SK-N-MC (cell line): Measurements from ENCODE around the gene ADGRB2.

Experiments
- EZH2 ChIP-seq: fragments of 200-600 bp; sonication (generic); IDR thresholded peaks from one replicate; pipeline ENCODE4 v1.6.1; 2017; ENCODE audit warnings: antibody characterized with exemption
- POLR2AphosphoS5 ChIP-seq: IDR thresholded peaks from 2 replicates; pipeline ENCODE4 v1.6.1; 2012; ENCODE audit warnings: mild to moderate bottlenecking, low read depth, low read length, borderline replicate concordance

GRCh38 chr1:31752258-31752657 lies 11.9 kb downstream of the ADGRB2 start:
- TF ChIP-seq POLR2AphosphoS5 (no peak), EZH2 (no peak)
